Activated CD4-positive, alpha-beta T cell treated with anti-CD3 and anti-CD28 coated beads for 24 hours (primary cell): ENCODE measurements around the gene RPS19BP1.
"Not testable (repeated sequence)": the region's sequence is repeated elsewhere in the genome, so short reads cannot be mapped to it uniquely, and the experiment has no call there.

ENCODE experiments used
- DNase-seq, 2 donors: peaks; one replicate each; pipeline ENCODE4 v3.0.0-alpha.2; 2020; ENCODE audit warnings: low read depth in 2 of 2

Gene RPS19BP1

DNA sequence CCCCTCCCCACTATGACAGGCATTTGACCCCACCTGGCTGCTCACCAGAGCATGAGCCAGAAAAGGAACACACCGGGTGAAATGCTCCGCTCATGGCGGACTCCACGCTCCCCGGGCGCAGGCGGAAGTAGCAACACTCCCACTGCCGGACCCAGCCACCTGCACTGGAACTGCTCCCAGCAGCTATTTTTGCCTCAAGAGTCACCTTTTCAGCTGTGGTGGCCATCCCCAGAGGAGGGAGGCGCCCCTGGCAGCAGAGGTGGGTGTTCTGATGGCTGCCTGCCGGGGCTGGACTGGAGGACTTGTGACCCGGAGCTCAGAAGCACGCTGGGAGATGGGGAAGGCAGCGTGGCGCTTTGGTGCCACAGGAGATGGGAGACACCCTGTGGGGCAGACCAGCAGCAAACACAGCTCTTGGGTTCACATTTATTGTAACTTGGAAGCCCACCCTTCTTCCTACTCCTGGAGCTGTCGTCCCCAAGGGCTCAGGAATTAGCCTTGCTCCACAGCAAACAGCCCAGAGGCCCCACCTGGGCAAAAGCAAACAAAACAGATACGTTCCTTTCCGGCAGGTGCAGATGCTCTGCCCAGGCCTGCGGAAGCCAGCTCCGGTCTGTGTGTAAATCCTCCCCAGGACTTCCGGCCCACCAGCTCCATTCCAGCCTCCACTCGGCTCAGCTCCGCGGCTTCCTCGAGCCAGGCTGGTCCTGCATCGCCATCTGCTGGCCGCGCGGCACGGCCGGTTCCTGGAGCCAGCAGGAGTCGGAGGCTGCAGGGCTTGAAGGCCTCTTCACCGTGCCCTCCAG is 3.7 kb downstream of the RPS19BP1 start:
- peak; percentile 86 to 88 for DNase-seq

DNA sequence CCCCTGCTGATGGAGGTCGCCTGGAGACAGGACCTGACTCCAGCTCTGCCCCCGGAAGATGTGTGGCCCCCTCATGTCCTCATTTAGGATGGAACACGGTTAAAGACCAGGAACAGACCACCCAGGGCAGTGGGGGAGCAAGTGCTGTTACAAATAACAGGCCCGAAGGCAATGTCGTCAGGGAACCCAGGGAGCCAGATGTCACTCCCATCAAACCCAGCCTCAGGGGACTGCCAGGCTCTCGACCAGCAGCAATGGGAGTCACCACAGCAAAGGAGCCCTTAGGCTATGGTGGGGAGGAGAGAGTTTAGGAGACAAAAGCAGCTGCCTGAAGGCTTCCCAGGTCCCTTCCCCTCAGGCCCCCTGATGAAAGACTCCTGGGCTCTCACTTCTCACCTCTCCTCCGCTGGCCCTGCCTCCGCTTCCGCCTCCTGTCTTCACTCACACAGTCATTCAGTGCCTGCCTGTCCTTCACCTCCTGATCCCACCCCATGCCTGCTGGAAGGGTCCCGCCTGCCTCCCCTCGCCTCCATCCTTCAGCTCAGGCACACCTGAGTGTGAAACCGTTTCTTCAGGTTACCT is 4.4 kb downstream of the RPS19BP1 start:
- DNase-seq: no peak

DNA sequence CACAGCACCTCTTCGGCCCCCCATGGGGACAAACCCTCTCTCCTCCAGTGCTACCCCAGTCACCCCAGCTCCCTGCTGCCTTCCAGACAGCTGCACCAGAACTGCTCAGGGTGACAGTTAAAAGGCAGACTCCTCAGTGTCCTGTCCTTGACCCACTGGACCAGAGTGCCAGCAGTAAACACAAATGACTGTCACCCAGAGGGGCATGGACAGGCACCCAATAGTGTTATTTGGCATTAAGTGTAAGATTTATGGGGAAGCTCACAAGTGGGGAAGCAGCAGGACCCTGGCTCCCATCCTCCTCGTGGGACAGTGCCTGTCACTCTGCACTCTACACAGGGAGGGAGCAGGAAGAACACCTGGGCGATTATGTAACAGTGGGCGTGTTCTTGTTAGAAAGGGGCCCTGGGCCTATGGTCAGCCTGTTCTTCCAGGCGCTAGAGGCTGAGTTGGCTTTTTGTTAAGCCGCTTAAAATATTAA is 5.0 kb downstream of the RPS19BP1 start:
- DNase-seq: no peak

GRCh38 chr22:39526736-39527171 is 5.8 kb downstream of the RPS19BP1 start:
- DNase-seq: no peak

GRCh38 chr22:39525658-39525975 is 6.9 kb downstream of the RPS19BP1 start:
- no peak for DNase-seq

DNA sequence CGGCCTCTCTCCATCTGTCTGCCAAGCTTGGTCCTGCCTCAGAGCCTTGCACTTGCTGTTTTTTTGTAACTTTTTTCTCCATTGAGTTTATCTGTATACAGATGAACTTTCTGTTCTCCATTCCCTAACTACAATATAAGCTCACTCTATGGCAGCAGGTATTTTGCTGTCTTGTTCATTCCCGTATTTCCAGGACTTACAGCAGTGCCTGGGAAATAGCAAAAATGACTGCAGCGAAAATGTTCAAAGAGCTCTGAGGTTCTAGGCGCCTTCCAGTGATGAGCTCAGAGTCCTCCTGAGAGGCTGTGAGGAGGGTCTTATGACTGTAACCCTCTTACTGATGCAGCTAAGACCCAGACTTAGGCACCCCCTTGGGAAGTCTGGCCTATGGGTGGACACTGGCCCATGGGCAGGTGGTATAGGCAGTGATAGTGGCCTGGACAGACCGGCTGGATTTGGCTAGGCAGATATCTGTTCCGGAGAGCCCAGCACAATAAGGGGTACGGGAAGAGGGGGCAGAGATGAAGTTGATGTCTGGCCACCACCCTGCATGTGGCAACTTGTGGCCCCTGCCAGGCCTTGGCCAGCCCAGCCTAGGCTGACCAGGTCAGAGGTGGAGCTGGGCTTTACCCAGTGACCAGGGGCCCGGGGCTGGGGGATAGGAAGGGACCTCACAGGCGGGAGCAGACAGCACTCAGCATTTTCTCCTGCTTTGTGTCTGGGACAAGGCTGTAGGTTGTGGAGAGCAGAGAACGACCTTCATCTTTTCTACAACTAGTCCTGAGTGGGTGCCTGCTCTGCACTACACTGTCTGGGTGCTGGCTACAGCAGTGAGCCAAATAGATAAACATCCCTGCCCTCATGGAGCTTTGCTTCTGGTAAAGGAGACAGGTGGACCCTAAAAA is 7.5 kb downstream of the RPS19BP1 start:
- DNase-seq: no peak

DNA sequence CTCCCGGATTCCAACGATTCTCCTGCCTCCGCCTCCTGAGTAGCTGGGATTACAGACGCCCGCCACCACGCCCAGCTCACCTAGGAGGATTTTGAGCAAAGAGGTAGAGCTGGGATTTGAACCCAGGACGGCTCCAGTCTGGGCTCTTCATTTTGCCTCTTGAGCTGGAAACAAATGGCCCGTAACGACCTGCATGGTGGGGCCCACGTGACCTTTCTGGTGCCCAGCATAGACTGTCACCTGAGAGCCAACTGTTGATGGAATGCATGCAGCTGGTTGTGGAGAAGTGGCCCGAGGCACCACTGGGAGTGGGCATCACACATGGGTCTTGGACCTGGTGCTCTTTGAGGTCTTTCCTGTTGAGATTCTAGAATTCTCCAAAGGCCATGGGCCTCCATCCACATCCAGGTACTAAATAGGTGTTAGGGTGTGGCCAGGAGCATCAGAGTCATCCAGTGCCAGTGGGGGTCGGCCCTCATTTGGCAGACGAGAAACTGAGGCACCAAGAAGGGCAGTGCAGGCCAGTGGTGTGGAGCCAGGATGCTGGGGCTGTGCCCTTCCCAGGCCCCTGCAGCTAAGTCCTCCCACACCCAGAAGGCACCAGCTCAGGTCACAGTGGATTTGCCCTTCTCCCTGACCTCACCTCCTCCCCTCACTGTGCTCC is 8.3 kb downstream of the RPS19BP1 start:
- no peak for DNase-seq

DNA sequence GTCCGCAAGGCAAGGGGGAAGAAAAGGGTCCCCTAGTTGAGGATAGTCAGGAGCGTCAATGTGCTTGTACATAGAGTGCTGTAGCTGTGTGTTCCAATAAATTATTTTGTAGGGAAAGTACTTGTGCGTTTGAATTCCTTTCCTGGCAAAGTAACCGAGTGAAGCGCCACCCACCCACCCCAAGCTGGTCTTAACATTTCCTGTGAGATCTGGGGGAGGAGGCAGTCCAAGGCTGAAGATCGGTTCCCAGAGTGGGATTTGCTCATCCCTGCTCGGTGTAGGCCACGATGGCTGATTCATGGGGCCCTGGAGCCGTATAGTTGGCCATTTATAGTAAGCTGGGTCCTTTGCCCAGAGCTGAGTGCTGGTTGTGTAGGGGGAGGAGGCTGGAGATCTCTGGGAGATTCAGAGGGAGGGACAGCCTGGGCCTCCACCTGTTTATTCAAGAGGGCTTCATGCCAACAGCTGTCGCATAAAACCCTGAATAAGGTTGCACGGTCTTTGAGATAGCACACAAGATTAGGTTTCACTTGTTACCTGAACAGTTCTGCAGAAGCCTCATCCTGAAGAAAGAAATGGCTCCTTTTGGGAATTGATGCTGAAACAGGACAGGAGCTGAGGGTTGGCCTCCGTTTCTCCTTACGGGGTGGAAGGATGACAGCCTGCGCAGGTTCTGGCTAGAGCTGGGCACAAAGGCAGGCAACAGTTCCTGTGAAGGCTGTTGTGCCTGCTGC is 9.8 kb downstream of the RPS19BP1 start:
- DNase-seq: no peak

DNA sequence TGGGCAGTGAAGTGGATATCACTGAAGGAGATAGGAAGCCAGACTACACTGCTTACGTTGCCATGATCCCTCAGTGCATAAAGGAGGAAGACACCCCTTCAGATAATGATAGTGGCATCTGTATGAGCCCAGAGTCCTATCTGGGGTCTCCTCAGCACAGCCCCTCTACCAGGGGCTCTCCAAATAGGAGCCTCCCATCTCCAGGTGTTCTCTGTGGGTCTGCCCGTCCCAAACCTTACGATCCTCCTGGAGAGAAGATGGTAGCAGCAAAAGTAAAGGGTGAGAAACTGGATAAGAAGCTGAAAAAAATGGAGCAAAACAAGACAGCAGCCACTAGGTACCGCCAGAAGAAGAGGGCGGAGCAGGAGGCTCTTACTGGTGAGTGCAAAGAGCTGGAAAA is 10.5 kb downstream of the RPS19BP1 start:
- DNase-seq: not testable (repeated sequence)

DNA sequence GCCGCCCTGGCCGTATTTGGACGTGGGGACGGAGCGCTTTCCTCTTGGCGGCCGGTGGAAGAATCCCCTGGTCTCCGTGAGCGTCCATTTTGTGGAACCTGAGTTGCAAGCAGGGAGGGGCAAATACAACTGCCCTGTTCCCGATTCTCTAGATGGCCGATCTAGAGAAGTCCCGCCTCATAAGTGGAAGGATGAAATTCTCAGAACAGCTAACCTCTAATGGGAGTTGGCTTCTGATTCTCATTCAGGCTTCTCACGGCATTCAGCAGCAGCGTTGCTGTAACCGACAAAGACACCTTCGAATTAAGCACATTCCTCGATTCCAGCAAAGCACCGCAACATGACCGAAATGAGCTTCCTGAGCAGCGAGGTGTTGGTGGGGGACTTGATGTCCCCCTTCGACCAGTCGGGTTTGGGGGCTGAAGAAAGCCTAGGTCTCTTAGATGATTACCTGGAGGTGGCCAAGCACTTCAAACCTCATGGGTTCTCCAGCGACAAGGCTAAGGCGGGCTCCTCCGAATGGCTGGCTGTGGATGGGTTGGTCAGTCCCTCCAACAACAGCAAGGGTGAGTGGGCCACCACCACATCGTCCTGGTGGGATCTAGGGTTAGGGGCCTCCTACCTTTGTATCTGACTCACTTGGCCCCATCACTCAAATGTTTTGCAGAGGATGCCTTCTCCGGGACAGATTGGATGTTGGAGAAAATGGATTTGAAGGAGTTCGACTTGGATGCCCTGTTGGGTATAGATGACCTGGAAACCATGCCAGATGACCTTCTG is 11.3 kb downstream of the RPS19BP1 start:
- not testable (repeated sequence) for DNase-seq

GRCh38 chr22:39520226-39521105 is 12.1 kb downstream of the RPS19BP1 start, which contains the start of gene ATF4:
Gene ATF4 (plus strand): TSS chr22:39520562. CDS start chr22:39521446, 884 bp downstream.
- DNase-seq: peak; percentile 83 to 84

- peak; percentile 92 to 95 for DNase-seq
These were observed 12.8 kb downstream of the RPS19BP1 start for GRCh38 chr22:39519681-39520225.

GRCh38 chr22:39518996-39519680 is 13.4 kb downstream of the RPS19BP1 start:
- no peak for DNase-seq

DNA sequence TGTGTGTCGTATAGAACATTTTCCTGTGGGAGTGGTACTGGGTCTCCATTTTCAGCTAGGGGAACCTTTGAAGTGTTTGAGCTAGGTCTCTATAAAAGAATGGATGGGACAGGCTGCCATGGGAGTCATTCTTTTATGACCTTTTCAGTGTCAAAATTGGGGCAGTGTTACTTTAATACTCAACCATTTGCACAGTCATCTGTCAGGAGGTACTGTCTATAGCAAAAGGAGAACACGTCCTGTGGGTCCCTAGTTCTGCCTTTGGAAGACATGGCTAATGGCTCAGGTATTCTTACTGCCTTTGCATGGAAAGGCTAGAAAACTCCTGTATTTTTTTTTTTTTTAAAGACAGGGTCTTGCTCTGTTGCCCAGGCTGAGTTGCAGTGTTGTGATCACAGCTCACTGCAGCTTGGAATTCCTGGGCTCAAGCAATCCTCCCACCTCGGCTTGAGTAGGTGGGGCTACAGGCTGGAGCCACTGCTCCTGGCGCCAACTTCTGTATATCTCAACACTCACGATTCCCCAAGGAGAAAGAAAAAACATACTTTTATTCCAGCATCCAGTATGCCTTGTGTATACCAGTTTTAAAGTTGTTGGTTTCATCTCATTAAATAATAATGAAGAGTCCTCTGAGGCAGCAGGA is 14.3 kb downstream of the RPS19BP1 start:
- no peak for DNase-seq

DNA sequence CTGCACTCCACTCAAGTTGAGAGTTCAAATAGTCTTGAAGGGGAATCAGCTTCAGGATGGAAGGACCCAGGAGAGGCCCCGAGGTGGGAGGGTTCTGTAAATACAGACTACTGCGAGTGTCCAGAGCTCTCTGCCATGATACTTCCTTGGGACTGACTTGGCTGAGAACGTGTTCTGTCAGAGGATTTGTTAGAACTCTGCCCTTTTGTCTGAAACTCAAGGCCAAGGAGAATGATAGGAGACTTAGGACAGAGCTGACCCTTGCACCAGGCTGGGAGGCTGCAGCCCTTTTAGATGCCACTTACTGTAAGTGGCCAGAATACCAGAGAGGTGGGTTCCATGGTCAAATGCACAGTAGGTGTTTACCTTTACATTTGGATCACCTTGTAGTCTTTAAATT is 15.1 kb downstream of the RPS19BP1 start:
- DNase-seq: no peak

GRCh38 chr22:39515266-39516050 is 17.1 kb downstream of the RPS19BP1 start:
- DNase-seq: no peak

DNA sequence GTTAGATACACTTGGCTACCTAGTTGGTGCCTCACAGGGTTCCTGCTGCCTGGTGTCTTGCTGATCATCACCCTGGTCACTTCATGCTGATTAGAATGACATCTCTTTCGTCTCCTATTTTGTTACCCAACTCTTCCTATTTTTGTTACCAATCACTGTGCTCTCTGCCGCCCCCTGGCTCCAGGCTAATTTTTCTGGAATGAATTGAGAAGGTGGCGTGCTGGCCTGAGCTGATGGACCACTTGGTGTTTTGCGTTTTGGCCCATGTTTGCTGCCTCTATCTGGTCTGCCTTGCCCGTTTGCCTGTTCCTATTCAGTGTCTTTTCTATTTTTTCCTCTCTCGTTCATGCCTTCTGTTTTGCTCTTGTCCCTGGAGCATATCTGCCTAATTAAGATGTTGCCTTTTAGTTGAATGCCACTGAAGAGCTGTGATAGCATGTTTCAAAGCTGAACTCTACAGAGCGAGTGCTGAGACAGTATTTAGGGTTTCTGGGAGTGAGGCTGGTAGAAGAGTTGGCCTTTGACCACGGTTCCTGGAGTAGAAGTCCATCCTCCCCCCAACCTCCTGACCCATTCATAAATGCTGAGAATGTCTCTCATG is 18.1 kb downstream of the RPS19BP1 start:
- no peak for DNase-seq
